HG03457 (cell line): ENCODE data around the gene MGMT.

Experiments used
- ATAC-seq: cut with Tn5 transposase; IDR thresholded peaks from one replicate; pipeline ENCODE4 v1.9.1; 2021; ENCODE audit warnings: moderate number of reproducible peaks; ENCODE audit not compliant: unreplicated experiment

The MGMT gene

GRCh38 chr10:129755158-129755591 is 288.1 kb downstream of the MGMT start:
- ATAC-seq, result no peak

- no peak for ATAC-seq
Measured at GRCh38 chr10:129755621-129756020, 288.6 kb downstream of the MGMT start.

DNA sequence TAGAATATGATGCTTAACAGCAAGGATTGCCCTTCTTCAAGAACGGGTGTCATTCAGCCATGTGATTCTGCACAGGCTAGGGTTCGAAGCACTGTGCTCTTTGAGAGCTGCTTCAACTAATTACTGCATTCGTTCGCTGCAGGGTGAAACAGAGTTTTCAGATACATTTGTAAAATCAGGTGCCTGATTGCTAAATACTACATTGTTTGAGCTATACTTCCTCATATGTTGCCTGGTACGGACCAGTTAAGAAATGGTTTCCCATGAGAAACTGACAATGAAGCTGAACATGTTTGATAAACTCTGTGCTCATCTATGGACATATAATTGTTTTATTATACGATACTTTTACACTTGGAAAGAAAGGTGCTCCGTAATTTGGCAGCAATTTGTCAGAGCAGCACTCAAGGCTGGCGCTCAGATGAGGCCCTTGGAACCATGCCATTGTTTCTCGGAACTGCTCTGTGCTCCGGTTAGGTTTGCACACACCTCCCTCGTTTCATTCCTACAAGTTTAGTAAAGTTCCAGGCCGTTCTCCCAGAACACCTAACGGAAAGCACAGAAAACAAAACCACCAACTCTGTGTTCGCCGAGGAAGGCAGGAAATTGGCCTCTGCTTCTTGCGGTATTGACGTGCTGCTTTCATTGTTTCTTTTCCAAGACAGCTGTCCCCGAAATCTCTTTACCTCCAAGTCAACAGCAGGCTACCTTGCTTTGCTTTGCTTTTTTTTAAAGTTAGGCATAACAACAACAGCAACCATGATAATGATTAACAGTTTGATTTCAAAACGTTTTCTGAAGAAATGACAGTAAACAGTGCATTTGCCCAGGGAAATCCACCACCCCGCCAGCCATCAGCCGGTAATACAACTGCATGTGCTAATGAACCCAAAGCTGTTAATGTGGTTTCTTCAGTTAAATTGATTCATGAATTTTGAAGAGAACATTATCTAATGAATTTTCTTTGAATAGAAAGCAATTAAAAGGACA is 290.2 kb downstream of the MGMT start:
- no peak for ATAC-seq

GRCh38 chr10:129758207-129759021 is 291.4 kb downstream of the MGMT start:
- no peak for ATAC-seq

DNA sequence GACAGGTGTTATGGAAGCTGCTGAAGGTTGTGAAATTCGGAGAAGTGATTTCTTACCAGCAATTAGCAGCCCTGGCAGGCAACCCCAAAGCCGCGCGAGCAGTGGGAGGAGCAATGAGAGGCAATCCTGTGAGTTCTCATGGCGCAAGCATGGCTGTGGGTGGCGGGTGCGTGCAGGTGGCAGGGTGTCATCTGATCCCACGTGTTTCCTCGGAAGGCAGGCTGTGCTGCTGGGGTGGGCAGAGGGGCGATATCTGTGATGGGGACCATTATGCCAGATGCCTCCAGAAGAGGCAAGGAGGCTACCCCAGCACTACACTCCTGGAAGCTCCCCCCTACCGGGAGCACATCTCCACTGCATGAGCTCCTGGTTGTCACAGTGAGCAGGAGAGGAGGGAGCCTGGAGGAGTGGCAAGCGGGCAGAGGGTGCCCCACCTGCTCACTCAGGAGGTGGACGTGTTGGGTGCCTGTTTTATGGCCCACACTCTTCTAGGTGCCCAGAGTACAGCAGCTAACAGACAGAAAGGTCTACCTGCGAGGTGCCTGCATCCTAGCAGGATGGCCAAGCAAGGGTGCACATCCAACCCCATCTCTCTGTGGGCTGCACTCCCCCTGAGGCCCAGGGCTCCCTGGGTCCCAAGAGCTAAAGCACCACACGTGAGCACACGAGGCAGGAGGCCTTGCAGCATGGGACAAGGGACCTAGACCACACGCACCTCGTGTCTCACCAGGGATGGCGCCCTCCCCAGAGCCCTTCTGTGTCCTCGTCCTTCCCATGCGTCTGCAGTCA is 292.4 kb downstream of the MGMT start:
- no peak for ATAC-seq

DNA sequence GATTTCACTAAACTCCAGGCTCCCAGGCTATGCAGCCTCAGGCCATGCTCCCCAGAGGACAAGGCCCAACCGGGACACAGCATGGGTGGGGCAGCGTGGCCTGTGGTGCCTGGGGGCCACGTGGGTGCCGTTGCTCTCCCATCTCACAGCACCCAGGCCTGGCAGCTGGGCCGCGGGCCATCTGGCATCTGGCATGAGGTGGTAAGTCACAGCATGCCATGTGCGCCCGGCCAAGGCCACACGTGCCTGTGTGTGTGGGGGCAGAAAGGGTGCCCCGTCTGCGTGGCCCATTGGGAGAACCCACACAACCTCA is 292.9 kb downstream of the MGMT start:
- no peak for ATAC-seq

- no peak for ATAC-seq
Measured at GRCh38 chr10:129760416-129760815, 293.4 kb downstream of the MGMT start.

DNA sequence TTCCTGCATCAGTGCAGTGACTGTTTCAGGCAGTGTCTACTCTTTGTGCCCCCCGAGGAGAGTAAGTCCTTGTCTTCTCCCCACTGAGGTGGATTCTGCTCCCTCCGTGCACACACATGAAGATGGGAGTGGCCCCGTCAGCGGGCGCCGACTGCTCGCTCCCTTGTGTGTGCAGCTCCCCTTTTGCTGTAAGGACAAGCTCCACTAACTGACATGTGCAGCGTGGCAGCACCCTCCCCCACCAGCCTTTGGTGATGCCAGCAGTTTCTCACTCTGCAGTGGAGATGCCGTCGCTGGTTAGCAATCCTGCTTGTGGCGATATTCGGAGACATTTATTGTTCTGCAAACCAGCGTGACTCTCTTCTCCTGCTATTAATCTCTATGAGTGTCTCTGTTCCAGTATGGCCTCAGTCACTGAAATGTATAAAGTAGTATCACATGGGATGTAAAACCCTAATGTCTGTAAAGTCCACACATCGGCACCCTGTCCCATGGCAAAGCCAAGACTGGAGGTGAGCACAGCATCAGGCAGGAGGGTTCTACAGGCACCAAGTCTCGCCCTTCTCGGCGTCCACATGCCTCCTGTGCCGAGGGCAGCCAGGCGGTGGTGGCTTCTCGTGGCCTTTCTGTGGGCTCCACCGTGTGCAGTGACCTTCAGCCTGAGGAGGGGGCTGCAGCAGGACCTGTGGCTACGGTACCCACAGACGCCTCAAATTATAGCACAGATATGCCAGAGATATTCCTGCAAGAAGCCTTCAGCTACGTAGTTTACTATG is 294.3 kb downstream of the MGMT start:
- no peak for ATAC-seq

- ATAC-seq, result no peak
Measured at GRCh38 chr10:129761981-129762956, 295.2 kb downstream of the MGMT start.

GRCh38 chr10:129764011-129764900 is 297.2 kb downstream of the MGMT start:
- ATAC-seq, result no peak

DNA sequence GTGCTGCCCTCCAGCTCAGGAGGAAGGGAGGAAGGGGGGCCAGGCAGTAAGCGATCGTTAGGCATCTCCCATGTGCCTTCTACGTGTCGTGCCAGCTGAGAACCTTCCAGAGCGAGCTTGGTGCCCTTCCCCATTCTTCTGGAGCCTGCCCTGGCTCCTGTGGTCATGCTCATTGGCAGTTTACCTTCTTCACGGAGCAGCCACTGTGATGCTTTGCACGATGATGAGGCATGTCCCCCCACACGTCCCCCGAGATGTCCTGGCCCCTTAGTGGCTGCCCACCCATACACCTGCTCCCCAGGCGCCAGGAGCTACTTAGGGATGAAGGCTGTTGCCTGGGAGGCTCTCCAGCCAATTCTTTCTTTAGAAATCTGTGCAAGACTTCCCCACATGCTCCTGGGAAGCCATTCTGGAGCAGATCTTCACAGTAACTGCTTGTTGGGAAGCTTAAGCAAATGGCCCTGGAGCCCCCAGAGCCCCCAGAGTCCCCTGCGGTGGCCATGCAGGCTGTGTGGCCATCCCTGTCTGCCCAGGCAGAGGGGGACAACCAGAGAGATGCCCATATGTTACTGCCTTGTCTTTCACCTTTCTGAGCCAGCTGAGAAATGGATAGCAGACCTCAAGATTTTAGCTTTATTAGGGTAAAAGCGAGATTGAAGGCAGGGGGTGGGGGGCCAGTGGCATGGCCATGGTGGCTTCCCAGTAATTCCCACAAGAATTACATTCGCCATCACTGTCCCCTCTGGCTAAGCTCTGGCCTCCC is 298.0 kb downstream of the MGMT start:
- no peak for ATAC-seq

- no peak for ATAC-seq
Measured at GRCh38 chr10:129765664-129766550, 298.9 kb downstream of the MGMT start.

DNA sequence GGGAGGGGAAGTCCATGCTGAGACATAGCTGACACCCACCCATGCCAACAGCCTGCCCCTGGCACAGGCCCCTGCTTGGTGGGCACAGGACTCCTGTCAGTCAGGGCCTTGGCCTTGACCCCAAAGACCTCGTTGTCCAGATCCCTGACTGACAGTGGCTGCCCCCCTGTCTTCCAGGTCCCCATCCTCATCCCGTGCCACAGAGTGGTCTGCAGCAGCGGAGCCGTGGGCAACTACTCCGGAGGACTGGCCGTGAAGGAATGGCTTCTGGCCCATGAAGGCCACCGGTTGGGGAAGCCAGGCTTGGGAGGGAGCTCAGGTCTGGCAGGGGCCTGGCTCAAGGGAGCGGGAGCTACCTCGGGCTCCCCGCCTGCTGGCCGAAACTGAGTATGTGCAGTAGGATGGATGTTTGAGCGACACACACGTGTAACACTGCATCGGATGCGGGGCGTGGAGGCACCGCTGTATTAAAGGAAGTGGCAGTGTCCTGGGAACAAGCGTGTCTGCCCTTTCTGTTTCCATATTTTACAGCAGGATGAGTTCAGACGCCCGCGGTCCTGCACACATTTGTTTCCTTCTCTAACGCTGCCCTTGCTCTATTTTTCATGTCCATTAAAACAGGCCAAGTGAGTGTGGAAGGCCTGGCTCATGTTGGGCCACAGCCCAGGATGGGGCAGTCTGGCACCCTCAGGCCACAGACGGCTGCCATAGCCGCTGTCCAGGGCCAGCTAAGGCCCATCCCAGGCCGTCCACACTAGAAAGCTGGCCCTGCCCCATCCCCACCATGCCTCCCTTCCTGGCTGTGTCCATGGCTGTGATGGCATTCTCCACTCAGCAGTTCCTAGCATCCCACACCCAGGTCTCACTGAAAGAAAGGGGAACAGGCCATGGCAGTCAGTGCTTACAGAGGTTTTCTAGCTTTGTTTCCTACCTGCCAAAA is 299.8 kb downstream of the MGMT start:
- no peak for ATAC-seq

- ATAC-seq, result no peak
Measured at GRCh38 chr10:129767751-129768150, 300.7 kb downstream of the MGMT start.
